Astrocyte (in vitro differentiated cells and primary cell): ENCODE measurements around the gene RASIP1.

ENCODE experiments used
- CTCF ChIP-seq: IDR thresholded peaks from 2 replicates; pipeline ENCODE4 v1.5.1; 2011; ENCODE audit warnings: low read depth, mild to moderate bottlenecking, inconsistent platforms, low read length, moderate library complexity; ENCODE audit not compliant: insufficient read depth
- EZH2 ChIP-seq: IDR thresholded peaks from 2 replicates; pipeline ENCODE4 v1.6.1; 2012; ENCODE audit warnings: mild to moderate bottlenecking, low read length, inconsistent platforms; ENCODE audit not compliant: insufficient read depth

DNA sequence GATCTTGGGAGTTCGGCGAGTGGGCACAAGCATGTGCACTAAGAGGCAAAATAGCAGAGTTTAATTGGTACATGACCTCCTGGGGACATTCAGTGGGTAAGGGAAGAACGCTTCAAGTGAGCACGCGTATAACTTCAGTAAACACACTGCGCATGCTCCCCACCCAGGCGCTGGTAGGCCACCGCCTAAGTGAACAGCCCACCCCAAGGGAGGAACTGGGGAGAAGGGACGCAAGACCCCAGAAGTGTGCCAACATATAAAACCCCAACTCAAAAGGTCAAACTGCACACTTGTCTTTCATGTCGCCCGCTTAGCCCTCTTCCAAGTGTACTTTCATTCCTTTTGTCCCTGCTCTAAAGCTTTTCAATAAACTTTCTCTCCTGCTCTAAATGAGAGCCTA lies 57.1 kb downstream of the RASIP1 start:
- TF ChIP-seq CTCF, result no peak
- no peak for TF ChIP-seq EZH2
